ENCODE data around the gene ADARB1.

GRCh38 chr21:45223236-45224185, 149.1 kb downstream of the ADARB1 start:
- no peak for TF ChIP-seq CTCF (IDR thresholded peaks at IDR 0.05)
- TF ChIP-seq POLR2A (IDR thresholded peaks at IDR 0.05), result no peak

All from stomach (tissue), 4 donors.